HG03558 (cell line): ENCODE results near the gene TOP1.

Source experiments
- ATAC-seq: cut with Tn5 transposase; IDR thresholded peaks from one replicate; pipeline ENCODE4 v1.9.1; 2021; ENCODE audit warnings: moderate number of reproducible peaks; ENCODE audit not compliant: unreplicated experiment; ENCODE audit errors: extremely low read depth

TOP1 gene

DNA sequence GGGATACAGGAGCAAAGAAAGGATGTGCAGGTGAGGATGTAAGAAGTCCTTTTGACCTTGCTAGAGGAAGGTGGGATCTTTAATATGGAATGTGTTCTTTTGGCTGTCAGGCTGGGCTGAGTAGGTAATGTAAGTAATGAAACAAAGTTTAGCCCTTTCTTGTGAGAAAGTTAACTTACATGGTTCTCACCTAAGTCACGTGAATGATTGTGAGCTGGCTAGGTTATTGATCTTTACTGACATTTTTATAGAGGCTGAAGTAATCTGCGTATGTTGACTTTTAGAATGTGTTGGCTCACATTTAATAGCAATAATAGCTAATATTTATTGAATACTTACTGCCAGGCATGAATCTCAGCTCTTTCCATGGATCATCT, 2.6 kb downstream of the TOP1 start:
- ATAC-seq, result no peak

- ATAC-seq, result no peak
Observed at GRCh38 chr20:41032271-41032670, 3.6 kb downstream of the TOP1 start.

GRCh38 chr20:41034239-41034638, 5.6 kb downstream of the TOP1 start:
- no peak for ATAC-seq

DNA sequence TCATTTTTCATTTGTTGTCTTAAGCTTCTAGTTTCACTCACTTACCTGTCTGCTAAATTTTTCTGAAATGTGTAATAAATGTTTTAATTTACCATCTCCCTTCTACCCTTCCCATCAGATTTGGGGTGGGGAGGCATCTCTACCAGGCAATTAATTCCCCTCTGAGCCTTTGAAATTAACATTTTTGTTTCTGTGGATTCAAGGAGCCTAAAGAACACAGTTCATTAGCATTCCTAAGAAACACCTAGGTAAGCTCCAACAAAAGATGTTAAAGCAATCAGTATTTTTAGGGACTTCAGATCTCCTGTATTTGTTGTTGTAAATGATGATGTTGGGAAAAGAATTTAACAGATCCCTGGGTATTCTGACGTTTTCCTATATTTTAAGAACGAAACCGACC, 6.6 kb downstream of the TOP1 start:
- ATAC-seq, result no peak

DNA sequence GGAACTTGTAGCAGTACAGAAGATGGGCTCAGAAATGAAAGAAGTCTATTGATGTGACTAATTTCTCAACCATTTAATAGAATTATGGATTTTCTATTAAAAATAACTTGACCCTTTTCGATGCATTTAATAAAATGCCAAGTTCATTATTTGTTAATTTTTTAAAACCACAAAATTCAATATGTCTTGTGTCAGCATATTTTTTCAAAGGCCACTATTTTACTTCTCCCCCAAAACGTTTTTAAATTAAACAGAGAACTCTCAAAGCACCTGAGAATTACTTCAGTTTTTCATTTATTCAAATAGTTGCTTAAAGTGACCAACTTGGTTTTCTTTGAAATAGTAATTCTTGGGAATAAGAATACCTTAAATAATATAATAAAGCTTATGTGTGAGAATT, 8.6 kb downstream of the TOP1 start:
- no peak for ATAC-seq

GRCh38 chr20:41038149-41038877, 9.7 kb downstream of the TOP1 start:
- no peak for ATAC-seq

GRCh38 chr20:41038878-41039404, 10.3 kb downstream of the TOP1 start:
- ATAC-seq, result no peak

DNA sequence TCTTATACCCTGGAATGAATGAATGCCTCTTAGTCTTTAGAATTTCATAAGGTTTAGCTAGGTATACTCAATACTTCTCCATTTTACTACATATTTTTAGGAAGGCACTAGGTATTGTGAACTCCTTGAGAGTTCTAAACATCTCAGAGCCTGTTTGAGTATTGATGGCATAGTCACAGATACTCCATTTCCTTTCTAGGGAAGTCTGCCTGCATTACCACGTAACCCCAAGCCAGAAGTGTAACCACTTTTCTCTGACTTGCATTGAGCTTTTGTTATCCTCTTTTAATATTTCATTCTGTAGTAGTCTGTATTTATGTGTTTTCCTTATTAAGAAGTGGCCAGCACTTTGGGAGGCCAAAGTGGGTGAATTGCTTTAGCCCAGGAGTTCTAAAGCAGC, 12.2 kb downstream of the TOP1 start:
- ATAC-seq, result no peak

DNA sequence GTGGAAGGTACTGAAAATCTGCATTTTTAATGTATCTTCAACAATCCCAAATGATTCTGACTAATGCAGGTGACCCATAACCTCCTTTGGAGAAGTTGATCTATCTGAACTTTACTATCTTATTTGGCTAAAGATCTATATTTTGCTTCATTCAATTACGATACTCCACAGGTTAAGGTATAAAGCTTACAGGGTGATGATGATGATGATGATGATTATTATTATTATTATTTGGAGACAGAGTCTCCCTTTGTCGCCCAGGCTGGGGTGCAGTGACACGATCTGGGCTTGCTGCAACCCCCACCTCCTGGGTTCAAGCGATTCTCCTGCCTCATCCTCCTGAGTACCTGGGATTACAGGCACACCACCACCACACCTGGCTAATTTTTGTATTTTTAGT, 13.1 kb downstream of the TOP1 start:
- no peak for ATAC-seq

DNA sequence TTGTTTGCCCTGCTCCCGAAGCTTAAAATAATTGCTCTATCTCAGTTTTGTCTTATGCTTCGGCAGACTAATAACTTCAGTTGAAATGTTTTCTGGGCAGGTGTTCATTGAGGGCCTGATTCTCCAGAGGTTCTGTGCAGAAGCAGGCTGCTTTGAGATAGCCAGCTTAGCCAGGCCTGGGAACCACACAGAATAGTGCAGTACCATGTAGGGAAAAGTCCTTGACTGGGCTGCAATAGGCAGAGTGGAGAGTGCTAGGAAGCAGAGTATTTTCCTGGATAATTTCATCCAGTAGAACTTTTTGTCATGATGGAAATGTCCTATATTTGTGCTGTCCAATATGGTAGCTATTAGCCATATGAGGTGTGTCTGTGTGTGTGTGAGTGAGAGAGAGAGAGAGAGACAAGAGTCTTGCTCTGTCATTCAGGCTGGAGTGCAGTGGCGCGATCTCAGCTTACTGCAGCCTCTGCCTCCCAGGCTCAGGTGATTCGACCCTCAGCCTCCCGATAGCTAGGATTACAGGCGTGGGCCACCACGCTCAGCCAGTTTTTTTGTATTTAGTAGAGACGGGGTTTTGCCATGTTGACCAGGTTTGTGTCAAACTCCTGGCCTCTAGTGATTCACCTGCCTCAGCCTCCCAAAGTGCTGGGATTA, 15.9 kb downstream of the TOP1 start:
- no peak for ATAC-seq

- ATAC-seq, result no peak
Observed at GRCh38 chr20:41045671-41046070, 17.0 kb downstream of the TOP1 start.

DNA sequence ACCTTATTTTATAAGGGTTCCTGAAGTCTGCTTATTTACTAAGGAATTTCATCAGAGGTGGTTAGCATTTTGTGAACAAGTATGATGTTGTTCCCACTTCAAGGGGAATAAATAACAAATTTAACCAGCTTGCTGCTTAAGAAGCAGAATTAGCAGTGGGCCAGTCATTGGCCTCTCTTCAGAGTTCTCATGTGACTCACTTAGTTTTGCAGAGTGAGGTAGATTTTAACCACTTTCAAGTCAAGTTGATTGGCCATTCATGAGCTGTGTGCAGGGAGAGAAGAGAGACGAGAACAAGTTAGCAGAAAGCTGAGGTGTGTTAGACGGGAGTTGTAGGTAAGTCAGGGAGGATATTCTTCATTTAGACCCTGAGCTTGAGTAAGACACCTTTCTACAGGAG, 18.1 kb downstream of the TOP1 start:
- no peak for ATAC-seq

DNA sequence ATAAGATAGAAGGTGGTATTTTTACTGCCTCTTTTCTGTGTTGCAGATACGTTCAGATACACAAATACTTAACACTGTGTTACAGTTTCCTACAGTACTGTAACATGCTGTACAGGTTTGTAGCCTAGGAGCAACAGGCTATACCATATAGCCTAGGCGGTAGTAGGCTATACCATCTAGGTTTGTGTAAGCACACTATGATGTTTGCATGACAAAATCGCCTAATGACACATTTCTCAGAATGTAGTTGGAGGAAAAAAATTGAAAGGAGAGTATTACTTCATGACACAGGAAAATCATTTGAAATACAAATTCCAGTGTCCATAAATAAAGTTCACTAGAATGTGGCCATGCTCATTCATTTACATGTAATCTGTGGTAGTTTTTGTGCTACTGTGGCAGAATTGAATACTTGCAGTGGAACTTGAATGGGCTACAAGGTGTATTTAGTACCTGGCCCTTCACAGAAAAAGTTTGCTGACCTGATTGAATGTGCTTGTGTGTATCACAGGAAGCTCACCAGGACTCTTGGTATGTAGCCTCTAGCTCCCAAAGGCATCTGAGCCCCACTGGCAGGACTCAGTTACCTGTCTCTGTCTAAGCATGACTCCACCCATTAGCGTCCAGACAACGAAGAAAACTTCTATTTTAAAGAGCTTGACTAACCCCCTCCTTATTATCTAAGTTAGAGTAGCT, 18.8 kb downstream of the TOP1 start:
- ATAC-seq, result no peak

DNA sequence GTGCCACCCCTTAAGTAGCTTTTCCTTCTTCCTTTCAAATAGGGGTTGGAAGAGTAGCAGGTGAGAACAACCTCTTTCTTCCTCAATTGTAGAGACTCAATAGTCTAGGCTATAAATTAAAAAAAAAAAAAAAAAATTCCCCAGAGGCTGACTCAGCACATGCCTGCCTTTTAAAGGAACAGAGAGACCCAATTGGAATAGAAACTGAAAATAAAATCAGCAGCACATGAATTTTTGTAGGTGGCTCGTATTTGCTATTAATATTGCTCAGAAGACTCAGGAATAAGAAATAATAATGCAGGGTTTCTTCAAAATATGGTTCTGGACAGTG, 19.3 kb downstream of the TOP1 start:
- ATAC-seq, result no peak

- ATAC-seq, result no peak
Observed at GRCh38 chr20:41048461-41049301, 20.1 kb downstream of the TOP1 start.

DNA sequence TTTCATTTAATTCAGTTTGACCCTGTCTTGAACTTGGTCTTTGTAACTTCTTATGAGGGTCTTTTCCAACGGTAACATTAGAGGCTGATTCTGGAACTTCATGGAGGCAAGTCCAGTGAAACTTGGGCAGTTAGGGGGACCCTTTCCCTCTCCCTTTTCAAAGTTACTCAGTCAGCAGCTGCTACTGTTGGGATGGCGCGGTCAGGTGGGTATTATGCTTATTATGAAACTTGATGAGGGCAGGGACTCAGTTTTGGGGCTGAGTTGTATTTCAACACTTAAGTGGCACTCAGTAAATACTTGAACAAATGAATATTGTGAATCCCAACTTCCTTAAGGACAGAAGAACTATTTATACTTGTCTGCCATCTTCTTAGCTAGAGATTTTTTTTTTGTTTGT, 20.8 kb downstream of the TOP1 start:
- no peak for ATAC-seq

DNA sequence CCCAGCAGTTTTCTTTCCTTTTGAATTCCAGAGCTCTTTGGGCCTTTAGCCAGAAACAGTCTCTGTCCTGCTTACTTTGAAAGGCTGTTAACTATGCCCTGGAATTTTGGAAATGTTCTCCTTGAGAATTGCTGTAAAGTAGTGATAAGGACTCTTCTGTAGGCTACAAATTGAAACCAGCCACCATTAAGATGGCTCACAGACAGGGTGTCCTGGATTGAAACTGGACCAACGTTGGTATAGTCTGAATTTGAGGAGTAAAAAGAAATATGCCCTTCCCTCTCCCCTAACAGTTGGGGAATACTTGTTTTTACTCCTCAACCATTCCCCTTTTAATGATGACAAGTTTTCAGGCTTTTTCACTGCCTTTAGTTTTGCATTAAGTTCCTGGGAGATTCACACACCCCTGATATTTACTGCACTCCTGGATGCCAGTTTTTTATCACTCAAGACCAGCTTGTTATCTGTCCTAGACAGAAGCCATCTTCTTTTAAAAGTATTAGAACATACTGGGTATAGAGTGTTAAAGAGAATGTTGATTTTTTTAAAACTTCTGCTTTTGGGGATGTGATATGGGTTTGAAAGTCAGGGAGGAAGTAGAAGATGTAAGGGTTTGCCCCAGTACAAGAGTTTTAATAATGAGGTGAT, 21.9 kb downstream of the TOP1 start:
- ATAC-seq, result no peak

GRCh38 chr20:41051009-41051825, 22.6 kb downstream of the TOP1 start:
- ATAC-seq, result no peak

- no peak for ATAC-seq
Observed at GRCh38 chr20:41052742-41053419, 24.3 kb downstream of the TOP1 start.
